Measurements from ENCODE around the gene LIMA1. TPM values are rescaled to one million over a fixed set of nuclear protein-coding genes. Genes with fewer than 3 reads are reported as not detected.

LIMA1 gene
- total and polyA plus RNA-seq, 9 of the 15 experiments (the other 6 are each of a cell fraction or from before 2014, with no cell fraction given), result 20.2 to 37.8 (median 27.3) TPM

DNA sequence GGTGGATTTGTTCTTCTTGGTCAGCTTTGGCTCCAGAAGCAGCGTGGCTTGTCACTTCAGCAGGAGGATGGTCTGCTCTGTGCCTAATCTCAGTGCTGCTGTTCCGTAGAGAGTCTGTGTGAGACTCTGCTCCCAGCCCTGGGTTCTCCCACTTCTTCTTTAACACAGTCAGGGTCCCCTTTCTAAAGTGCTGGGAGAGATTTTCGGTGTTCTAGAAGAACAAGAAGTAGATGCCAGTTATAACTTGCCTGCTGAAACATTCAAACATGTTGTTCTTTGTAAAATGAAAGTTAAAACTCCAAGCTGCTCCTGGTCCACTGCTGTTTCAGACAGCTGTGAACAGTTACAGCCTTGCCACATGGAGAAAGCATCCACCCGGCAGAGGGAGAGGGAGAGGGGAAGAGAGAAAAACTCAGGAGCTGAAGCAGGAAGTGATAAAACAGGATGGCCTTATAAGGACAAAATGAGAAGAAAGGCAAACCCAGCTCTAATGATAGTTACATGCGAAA, 61.0 kb downstream of the LIMA1 start (continued):
- TF ChIP-seq TSHZ1 (CRISPR knock-in tag; IDR thresholded peaks at IDR 0.05), result no peak
- no peak for TF ChIP-seq CSDE1 (IDR thresholded peaks at IDR 0.05)
- no peak for TF ChIP-seq ID3 (CRISPR knock-in tag; IDR thresholded peaks at IDR 0.05)
- TF ChIP-seq ID3 (tag; IDR thresholded peaks at IDR 0.05), result no peak
- TF ChIP-seq GTF2A2 (tag; IDR thresholded peaks at IDR 0.05), result no peak
- TF ChIP-seq MTF1 (CRISPR knock-in tag; IDR thresholded peaks at IDR 0.05; ENCODE audit: borderline replicate concordance), result no peak
- TF ChIP-seq RBBP5 (IDR thresholded peaks at IDR 0.05; ENCODE audit: borderline replicate concordance, insufficient read depth, low read length, poor library complexity, severe bottlenecking), result no peak
- no peak for TF ChIP-seq HMG20B (CRISPR knock-in tag; IDR thresholded peaks at IDR 0.05)
- TF ChIP-seq ZNF311 (CRISPR knock-in tag; IDR thresholded peaks at IDR 0.05), result no peak
- TF ChIP-seq RBM39 (optimal IDR thresholded peaks at IDR 0.05; ENCODE audit: low read depth, low read length), result no peak
- peak; percentile 3; the same call in 1 of the 2 replicates for TF ChIP-seq JUND (IDR thresholded peaks at IDR 0.05; ENCODE audit: borderline replicate concordance, low read depth, low read length)
- TF ChIP-seq JUND (tag; IDR thresholded peaks at IDR 0.05; ENCODE audit: borderline replicate concordance, low read depth, low read length), result no peak
- no peak for TF ChIP-seq ZNF282 (CRISPR knock-in tag; IDR thresholded peaks at IDR 0.05)
- no peak for TF ChIP-seq ERF (CRISPR knock-in tag; IDR thresholded peaks at IDR 0.05)
- TF ChIP-seq, protein P1, sequence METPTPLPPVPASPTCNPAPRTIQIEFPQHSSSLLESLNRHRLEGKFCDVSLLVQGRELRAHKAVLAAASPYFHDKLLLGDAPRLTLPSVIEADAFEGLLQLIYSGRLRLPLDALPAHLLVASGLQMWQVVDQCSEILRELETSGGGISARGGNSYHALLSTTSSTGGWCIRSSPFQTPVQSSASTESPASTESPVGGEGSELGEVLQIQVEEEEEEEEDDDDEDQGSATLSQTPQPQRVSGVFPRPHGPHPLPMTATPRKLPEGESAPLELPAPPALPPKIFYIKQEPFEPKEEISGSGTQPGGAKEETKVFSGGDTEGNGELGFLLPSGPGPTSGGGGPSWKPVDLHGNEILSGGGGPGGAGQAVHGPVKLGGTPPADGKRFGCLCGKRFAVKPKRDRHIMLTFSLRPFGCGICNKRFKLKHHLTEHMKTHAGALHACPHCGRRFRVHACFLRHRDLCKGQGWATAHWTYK (CRISPR knock-in tag; IDR thresholded peaks at IDR 0.05), result no peak
- no peak for TF ChIP-seq MXI1 (IDR thresholded peaks at IDR 0.05; ENCODE audit: low read depth, low read length)
- TF ChIP-seq MYC (IDR thresholded peaks at IDR 0.05; ENCODE audit: low read depth, low read length), result peak; percentile 95
- TF ChIP-seq MYC (CRISPR knock-in tag; IDR thresholded peaks at IDR 0.05; ENCODE audit: borderline replicate concordance, low read depth), result no peak
- TF ChIP-seq RAD21 (CRISPR knock-in tag; conservative IDR thresholded peaks at IDR 0.05 in 1 of 2, IDR thresholded peaks at IDR 0.05 in 1 of 2), result no peak
- no peak for TF ChIP-seq ZNF57 (CRISPR knock-in tag; IDR thresholded peaks at IDR 0.05)
- TF ChIP-seq ZBTB8A (IDR thresholded peaks at IDR 0.05; ENCODE audit: partially characterized antibody), result no peak
